ENCODE measurements around the gene C1orf94.
"Not testable (repeated sequence)": the region's sequence is repeated elsewhere in the genome, so short reads cannot be mapped to it uniquely, and the experiment has no call there.

The C1orf94 gene

DNA sequence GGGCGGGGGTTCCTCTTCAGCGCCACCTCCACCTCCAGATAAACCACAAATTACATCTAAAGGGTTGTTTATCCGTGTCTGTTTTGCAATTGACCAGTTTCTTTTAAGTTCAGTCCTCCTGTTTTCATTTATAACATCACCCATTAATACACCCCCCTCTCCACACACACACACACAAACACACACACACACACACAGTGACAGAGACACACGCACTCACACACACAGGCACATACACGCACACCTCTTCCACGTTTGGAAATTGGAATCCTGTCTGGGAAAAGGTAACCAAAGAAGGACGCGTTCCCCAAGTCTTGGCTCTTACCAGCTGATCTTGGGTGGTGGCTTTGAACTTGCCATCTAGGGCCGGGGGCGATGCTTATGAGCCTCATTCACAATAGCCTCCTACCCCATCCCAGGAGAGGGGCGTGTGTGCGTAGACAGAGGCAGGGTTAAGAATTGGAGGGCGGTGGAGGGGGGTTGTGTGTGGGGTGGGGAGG lies 11.2 kb upstream of the C1orf94 start:
- no peak for DNase-seq

DNA sequence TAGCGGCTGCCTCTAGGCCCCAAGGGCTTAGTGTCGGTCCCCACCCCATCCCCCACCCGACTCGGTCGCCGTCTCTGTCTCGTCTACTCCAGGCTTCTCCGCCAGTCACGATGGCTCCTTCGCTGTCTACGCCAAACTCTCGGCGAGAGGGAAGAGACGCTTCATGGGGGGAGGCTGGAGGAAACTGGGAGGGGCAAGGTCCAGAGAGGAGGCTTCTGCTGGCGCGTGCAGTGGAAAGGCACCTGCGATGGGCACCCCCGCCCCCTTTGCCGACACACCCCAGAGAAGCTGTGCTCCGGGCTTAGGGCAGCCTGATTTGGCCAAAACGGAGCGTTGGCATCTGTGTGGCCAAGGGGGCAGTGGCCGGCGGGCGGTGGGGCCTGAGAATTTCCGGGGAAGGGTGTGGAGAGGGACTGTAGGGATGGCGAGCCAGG lies 10.5 kb upstream of the C1orf94 start:
- no peak for DNase-seq

DNA sequence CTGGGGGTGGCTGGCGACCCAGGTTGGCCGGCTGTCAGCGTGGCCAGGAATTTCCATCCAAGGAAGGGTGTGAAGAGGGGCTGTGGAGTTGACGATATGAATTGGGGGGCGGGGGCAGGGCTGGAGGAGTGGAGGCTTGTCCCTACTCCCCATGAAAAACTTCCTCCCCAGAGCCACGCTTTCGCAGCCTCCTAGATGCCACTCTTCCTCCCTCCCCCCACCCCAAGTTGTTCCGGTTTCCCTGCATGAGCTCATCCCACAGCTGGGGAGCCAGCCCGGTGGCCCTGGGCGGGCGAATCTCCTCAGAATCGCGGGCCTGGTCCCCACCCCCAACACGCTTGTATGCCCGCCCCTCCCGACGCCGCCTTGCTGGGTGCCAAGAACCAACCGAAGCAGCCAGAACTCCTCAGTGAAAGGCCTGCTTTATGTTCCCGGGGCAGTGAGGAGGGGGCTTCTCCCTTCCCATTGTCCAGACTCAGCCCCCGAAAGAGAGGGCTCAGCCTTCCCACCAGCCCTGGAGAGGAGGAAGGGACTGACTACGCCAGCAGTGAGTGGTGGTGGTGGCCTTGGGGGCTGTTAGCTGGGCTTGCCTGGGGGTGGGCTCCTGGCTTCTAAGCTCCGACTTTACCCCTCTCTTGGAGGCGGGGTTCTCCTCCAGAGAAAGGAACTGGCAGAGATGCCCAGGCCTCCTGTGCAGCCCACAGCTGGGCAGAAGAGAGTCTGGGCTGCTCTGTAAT lies 9.9 kb upstream of the C1orf94 start:
- no peak for DNase-seq

DNA sequence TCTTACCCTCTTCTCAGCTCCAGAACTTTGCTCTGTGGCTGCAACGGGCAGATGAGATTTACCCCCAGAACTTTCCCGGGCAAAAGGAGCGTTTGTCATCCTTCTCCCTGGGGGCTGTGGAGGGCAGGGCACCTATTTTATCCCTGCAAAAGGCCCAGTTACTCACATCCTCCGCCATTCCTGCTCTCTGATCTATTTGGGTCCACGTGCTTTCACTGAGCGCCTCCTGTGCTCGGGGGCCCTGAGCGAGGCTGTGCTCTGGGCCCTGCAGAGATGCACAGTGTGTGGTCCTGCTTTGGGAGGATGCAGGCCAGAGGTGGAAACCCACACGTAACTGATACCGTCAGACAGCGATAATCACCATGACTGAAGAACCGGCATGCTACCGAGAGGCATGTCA lies 9.3 kb upstream of the C1orf94 start:
- DNase-seq, result no peak

DNA sequence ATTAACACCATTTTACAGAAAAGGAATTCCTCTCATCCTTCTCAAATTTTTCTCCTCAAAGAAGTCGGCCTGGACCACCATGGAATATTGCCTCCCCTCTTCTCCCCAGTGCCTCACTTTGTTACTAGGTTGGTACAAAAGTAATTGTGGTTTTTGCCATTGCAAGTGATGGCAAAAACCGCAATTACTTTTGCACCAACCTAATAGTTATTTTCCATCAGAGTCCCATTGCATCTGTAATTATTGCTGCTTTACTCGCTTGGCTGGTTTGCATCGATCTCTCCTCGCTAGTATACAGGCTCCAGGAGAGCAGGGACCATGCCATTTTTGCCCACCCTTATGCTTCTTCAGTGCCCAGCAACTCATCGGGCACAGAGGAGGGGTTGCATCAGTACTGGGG lies 963 bp upstream of the C1orf94 start:
- no peak for DNase-seq

DNA sequence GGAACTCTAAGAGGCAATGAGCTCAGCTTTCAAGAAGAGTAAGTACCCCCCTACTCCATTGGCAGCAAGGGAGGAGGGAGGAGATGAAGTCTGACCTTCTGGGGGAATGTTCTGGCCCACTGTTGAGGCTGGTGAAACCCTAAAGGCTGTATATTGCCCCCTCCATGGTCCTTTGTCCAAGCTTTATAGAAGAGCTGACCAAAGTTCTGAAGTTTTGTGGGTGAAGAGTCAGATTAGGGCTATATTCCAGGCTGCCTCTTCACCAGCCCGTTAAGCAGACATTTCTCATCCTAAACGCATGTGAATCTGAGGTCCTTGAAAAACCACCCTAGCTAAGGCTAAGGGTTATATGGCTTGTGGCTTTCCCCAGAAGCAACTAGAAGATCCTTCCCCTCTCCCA lies 1.4 kb downstream of the C1orf94 start:
- no peak for DNase-seq

DNA sequence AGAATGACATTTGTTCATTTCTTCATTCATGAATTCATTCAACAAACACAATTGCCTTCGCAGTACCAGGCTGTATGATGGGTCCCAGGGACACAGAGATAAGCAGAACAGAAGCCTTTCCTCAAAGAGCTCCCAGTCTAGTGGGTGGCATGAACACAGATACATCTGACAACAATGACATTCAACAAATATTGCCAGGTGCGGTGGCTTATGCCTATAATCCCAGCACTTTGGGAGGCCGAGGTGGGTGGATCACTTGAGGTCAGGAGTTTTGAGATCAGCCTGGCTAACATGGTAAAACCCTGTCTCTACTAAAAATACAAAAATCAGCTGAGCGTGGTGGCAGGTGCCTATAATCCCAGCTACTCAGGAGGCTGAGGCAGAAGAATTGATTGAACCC lies 6.7 kb downstream of the C1orf94 start:
- not testable (repeated sequence) for DNase-seq

DNA sequence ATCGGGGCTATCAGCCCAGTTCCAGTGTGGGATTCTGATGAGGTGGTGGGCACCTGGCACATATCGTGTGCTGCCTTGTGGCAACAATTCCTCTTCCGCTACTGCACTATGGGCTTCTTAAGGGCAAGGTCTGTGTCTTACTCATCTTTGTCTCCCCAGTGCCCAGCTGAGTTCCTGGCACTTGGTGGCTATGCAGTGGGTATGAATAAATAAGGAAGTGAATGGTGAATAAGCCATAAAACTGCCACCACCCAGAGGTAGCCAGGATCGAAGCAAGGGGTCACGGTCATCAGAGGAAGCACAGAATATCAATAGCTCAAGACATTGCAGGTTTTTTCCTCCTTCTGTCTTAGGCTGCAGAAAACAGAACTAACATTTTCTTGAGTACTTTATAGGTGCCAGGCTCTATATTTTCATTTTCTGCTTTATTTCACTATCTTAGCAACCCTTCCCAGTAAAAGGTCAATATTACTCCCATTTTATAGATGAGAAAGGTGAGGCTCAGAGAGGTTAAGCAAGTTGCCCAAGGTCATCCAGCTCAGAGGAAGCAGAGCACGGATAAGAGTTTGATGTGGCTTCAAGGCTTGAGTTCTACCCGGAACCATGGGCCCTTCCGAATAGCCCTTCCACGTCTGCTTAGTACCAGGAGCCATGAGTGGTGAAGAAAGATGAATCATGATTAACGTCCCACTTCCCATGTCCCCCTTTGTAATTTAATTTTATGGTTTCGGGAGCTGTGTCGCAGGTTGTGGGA lies 10.2 kb downstream of the C1orf94 start:
- DNase-seq, result no peak

DNA sequence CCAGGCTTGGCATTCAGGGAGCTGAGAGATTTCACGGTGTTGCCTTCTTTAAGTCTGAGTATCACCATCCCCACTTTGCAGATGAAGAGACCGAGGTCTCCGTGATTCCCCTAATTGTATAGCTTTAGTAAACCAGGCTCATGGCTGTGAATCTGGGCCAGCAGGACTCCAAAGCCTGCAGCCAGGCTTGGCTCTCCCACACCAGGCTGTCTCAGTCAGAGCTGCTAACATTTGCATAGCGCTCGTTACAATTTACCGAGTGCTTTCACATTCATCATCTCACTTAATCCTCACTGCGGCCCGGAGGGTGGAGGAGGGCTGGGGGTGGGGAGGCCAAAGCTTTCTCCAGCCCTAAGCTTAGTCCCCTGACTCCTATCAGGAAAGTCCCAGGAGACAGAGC lies 11.7 kb downstream of the C1orf94 start:
- DNase-seq, result no peak

DNA sequence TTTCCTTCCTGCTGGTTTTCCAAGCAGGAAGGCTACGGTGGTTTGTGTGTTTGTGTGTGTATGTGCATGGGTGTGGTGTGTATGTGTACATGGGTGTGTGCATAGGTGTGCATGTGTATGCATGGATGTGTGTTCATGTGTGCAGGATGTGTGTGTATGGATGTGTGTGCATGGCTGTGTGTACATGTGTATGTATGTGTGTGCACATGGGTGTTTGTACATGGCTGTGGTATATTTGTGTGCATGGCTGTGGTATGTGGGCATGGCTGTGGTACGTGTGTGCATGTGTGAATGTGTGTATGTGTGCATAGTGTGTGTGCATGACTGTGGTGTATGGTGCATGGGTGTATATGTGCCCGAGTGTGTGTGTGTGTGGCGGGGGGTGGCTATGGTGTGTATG lies 12.3 kb downstream of the C1orf94 start:
- no peak for DNase-seq

DNA sequence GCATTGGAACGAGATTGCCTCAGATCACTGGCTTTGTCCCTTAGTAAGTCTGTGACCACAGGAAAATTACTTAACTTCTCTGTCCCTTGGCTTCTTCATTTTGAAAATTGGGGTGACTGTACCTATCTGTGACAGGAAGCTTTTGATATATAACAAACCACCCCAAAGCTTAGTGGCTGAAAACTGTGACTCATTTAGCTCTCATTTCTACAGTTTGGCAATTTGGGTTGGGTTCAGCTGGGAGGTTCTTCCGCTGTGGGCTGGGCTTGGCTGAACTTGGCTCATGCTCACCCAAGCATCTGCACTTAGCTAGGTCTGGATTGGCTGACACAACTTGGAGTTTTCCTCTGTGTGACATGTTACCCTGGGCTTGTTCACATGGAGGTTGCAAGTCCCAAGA lies 14.0 kb downstream of the C1orf94 start:
- DNase-seq, result no peak

DNA sequence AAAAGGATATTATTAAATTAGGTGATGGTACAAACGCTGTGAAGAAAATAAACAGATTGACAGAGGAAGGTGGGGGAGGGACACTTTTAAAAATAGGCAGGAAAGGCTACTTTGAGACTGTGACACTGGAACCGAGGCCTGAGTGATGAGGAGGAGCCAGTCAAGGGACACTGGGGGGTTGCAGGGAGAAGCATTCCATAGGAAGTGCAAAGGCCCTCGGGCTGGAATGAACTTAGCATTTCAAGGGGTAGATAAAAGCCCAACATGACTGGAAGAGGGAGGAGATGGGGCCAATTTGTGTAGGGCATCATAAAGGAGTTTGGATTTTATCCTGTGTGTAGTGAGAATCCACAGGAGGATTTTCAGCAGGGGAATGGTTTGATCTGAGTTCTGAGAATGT lies 15.9 kb downstream of the C1orf94 start:
- no peak for DNase-seq

DNA sequence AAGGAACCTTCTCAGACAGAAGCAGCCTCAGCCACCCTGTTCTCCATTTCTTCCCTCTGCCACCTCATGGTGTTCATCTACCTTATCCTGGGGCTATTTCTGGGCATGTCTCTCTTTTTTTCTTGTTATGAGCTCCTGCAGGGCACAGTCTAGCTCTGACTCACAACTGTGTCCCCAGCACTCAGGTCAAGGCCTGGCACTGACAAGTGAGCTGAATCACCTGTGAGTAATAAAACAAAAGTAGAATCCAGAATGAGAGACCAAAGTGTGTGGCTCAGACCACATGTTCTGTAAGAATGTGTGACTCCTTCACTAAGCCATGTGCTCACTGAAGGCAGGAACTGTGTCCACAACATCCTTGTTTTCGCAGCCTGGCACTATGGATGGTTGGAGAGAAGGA lies 23.2 kb downstream of the C1orf94 start:
- no peak for DNase-seq

DNA sequence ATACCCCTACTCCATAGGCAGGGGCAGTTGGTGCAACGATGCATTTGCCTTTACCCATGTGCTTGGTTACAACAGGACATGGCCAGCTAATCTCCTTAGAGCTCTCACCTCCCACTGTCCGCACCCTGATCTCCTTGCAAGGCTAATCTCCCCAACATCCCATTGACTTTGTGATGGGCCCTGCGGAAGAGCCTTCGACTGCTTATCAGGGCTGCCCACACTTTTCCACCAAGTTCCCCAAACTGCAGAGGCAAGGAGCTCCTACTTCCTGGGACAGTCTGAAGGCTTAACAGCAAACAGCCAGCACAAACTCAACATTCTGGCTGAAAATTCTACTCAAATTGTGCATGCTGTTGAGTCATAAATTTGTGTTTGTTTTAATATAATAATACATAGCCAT lies 36.0 kb downstream of the C1orf94 start:
- no peak for DNase-seq

DNA sequence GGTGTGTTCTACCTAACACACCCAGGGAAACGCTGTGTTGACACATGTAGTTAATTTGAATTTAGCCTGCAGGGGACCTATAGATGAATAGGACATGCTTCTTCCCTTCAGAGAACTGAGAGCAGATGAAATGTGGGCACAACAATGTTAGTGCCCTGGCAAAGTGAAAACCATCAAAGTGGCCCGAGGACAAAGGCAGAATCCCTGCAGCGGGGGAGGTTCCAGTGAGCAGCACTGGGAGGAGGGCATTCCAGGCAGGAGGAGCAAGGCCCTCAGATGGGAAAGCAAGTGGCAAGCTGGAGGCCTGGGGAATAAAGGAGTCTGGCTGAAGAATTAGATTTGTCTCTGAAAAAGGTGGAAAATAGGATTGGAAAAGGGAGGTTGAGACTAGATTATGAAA lies 37.2 kb downstream of the C1orf94 start:
- DNase-seq, result no peak

DNA sequence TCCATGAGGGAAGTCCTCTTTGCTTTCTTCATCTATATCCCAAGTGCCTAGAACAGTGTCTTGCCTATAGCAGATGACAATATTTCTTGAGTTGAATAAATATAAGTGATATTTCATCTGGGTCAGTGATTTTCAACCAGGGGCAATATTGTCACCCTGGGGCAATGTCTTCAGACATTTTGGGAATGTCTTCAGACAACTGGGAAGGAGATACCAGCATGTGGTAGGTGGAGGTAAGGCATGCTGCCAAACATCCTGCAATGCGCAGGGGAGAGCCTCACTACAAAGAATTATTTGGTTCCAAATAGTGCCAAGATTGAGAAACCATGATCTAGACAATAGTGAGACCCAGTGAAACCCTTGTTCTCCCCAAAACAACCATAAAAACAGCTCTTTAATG lies 54.7 kb downstream of the C1orf94 start:
- DNase-seq, result no peak

DNA sequence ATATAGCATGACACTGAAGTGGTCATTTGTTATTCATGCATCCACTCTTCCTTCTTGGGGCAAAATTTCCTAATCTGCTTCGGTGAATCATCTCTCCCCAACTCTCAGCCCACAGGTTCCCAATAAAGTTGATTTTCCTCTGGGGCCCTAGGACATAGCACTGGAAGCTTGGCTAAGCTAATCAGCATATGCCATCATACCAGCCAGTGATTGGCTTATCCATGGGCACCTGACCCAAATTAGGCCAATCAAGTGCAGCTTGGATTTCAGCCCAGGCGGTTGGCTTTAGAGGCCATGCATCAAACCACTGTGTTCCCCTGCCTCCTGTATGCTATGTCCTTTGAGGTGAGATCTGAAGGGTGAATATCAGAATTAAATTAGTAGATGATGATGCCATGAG lies 58.9 kb downstream of the C1orf94 start:
- DNase-seq, result no peak

DNA sequence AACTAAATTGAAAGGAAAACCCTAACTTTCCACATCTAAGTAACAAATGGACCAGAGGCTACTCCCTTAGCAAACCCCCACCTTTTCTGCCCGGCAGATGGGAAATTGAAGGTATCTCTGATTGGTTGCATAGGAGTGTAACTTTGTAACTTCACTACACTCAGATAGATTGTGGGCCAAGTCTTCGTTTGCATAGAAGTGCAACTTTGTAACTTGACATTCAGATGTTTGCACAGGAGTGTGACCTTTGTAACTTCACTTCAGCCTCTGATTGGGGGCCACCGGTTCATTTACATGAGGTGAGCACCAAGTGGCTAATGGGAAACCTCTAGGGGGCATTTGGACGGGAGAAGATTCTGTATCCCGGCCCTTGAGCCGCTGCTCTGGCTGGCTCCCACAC lies 59.4 kb downstream of the C1orf94 start:
- DNase-seq, result no peak

DNA sequence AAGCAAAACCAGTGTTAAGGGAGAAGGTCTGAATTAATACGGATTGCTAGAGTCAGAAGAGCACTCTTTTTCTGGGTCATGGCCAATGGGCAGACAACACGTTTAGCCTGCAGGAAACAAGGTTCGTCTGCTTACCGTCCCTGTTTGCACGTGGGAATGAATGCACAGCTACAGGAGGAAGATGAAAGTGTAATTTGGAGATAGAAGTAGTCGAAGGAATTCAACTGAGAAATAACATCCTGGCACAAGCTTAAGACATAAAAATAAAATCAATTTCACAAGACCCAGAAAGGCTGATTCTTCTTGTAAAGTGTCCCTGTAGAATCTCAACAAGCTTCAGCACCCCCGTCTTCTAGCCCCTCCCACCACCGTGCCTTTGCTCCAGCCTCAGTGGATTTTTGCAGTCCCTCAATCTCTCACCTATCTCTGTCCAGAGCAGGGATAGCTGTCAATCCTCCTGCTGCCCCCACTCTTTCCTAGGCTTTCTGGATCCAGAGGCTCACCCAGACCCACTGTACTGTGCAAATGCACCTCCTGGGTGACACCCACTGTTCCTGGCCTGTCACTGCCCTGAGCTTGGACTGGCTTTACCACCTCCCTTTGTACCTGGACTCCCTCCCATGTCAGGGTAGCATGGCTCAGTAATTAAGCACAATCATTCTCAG lies 60.6 kb downstream of the C1orf94 start:
- no peak for DNase-seq

DNA sequence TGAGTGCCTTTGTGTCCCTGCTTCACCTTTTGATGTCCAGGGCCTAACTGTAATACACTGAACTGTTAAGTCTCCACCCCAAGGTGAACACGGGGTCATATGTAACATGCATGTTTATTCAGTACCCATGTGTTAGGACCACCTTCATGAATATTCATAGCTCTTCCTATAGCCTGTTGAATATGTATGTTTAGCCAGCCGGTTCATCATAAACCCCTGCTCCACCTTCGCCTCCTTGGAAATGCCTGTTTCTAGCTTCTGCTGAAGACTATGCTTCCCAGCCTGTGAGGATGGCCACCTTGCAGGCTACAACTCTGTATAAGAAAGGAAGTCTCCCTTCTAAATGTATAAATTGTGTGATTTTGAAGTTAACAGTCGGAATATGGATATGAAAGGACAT lies 69.3 kb downstream of the C1orf94 start:
- DNase-seq, result no peak

DNA sequence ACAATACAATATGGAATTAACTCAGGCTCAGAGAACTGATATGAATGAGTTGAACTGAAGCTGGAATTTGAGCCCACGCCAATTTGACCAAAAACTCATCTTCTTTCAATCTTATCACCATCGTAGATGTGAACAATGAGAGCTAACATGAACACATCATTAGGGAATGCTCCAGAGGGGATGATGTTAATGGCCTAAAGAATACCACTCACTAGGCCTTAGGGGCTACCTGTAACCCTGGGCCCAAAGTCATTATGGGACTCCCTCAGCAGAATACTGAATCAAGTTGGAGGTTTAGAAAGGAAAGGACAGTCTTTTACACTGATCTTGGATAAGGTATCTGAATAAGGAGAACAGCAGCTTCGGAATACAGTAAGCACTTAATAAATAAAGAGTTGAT lies 73.6 kb downstream of the C1orf94 start:
- DNase-seq, result no peak

DNA sequence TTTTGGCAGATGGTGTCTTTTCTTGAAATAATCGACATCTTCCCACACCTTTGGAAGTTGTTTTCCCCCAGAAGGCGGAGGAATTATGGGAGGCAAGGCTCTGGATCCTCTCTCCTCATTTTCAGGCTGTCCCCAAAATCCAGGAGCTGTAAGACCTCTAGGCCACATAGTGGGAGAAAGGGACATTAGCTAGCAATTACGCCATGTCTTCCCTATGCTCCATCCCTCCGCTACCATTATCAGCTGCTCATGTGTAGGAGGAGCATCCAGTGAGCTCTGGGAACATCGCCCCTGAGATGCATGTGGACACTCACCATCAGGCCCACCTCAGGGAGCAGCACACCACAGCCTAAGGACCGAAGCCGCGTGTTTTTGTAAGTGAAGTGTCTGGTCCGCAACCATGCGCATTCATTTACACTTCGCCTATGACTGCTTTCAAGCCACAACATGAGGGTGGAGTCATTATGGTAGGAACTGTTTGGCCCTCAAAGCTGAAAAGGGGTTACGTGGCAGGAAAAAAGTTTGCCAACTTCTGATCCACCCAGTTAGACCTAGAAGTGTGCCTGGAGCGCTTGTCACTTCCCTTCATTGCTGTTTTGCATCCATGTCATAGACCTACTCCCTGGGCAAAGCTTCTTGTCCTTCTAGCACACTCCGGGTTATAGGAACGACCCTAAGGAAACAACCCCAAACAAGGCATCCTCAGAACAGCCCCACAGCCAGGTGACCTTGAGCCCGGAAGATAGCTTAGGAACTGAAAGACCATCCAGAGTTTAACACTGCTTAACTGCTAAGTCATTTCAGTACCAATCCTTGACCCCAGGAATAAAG lies 85.5 kb downstream of the C1orf94 start:
- DNase-seq, result no peak

DNA sequence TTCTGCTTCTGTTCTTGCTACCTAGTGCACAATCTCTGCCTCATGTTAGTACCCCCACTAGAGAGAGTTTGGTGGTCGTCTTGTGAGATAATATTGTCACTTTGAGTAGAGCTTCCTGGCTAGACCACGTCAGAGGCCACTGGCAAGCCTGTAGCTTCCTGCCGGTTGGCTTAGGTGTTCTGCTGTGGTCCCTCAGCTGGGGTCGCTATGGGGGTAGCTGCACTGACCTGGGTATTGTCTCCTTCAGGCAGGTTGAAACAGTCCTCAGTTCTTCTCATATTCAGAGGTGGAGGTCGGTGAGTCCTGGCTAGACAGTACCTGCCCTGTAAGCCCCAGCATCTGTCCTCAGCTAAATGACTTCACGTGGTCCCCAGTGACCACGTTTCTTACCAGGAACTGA lies 86.2 kb downstream of the C1orf94 start:
- no peak for DNase-seq
